Measurements from ENCODE around the gene HAAO. TPM values are rescaled to one million over a fixed set of nuclear protein-coding genes. Genes with fewer than 3 reads are reported as not detected.
A peak's percentile ranks its signal among the peaks of the same experiment; 100 is the strongest.

Gene HAAO
- total and polyA plus RNA-seq, 2 of the 13 experiments (the other 11 are each of a cell fraction or from before 2014, with no cell fraction given), result 36.1 to 42.7 TPM

- TF ChIP-seq AFF4 (CRISPR knock-in tag; IDR thresholded peaks at IDR 0.05) (peak; percentile 84), AKNA (CRISPR knock-in tag; IDR thresholded peaks at IDR 0.05; ENCODE audit: borderline replicate concordance) (peak; percentile 82; the same call in 1 of the 2 replicates), ZNF263 (CRISPR knock-in tag; IDR thresholded peaks at IDR 0.05) (peak; percentile 93), ZNF546 (CRISPR knock-in tag; conservative IDR thresholded peaks at IDR 0.05) (peak; percentile 97), RBM22 (optimal IDR thresholded peaks at IDR 0.05; ENCODE audit: low read length) (peak; percentile 82), GFI1 (CRISPR knock-in tag; IDR thresholded peaks at IDR 0.05; ENCODE audit: borderline replicate concordance) (peak; percentile 89), MXD4 (CRISPR knock-in tag; IDR thresholded peaks at IDR 0.05) (peak; percentile 95), ZNF530 (CRISPR knock-in tag; IDR thresholded peaks at IDR 0.05; ENCODE audit: low read depth) (peak; percentile 43; the same call in 1 of the 2 replicates), ZNF605 (CRISPR knock-in tag; IDR thresholded peaks at IDR 0.05) (peak; percentile 78), ZNF790 (CRISPR knock-in tag; IDR thresholded peaks at IDR 0.05; ENCODE audit: borderline replicate concordance) (peak; percentile 93; the same call in 1 of the 2 replicates), CENPT (CRISPR knock-in tag; IDR thresholded peaks at IDR 0.05; ENCODE audit: low read depth) (no peak), PATZ1 (CRISPR knock-in tag; IDR thresholded peaks at IDR 0.05) (peak; percentile 100), HNF4A (CRISPR knock-in tag; IDR thresholded peaks at IDR 0.05) (peak; percentile 100), FOXA1 (IDR thresholded peaks at IDR 0.05) (no peak), FOXA1 (CRISPR knock-in tag; IDR thresholded peaks at IDR 0.05) (peak; percentile 73), TAF1 (CRISPR knock-in tag; IDR thresholded peaks at IDR 0.05) (peak; percentile 98), ZSCAN31 (CRISPR knock-in tag; IDR thresholded peaks at IDR 0.05; ENCODE audit: low read depth) (peak; percentile 99), IKZF1 (IDR thresholded peaks at IDR 0.05) (no peak), CREM (IDR thresholded peaks at IDR 0.05) (peak; percentile 52; the same call in 1 of the 2 replicates), CREM (CRISPR knock-in tag; IDR thresholded peaks at IDR 0.05) (no peak), SRY (CRISPR knock-in tag; IDR thresholded peaks at IDR 0.05) (peak; percentile 99)
Measured at GRCh38 chr2:42792583-42793333, at the start of gene HAAO (continued).
